ENCODE data around the gene ARHGAP6.

ARHGAP6 gene

GRCh38 chrX:11462648-11463047 is 203.1 kb downstream of the ARHGAP6 start:
- no peak overlapping the region for H3K27ac ChIP-seq
- ChIA-PET POLR2A (ENCODE audit: low non-redundant PET) (no interaction called here), CTCF (no interaction called here)
- DNase-seq (ENCODE audit: low spot score): no peak
- no peak for TF ChIP-seq CTCF (conservative IDR thresholded peaks at IDR 0.05; ENCODE audit: low read depth)

GRCh38 chrX:11462136-11462535 is 203.6 kb downstream of the ARHGAP6 start:
- POLR2A ChIA-PET (ENCODE audit: low non-redundant PET): no interaction called here

GRCh38 chrX:11461201-11462001 is 204.3 kb downstream of the ARHGAP6 start:
- DNase-seq (ENCODE audit: low spot score): no peak
- ChIA-PET CTCF (interaction anchor here (0.7 kb wide), 1 partner anchor 1590 kb away, joined by 3 read pairs; no protein-coding TSS in a partner anchor), POLR2A (ENCODE audit: low non-redundant PET) (no interaction called here)
- no peak overlapping the region for H3K27ac ChIP-seq
- no peak for TF ChIP-seq CTCF (conservative IDR thresholded peaks at IDR 0.05; ENCODE audit: low read depth)

More at GRCh38 chrX:11462136-11462535, 203.6 kb downstream of the ARHGAP6 start:
- no peak for DNase-seq (ENCODE audit: low spot score)
- CTCF ChIA-PET: no interaction called here
- TF ChIP-seq CTCF (conservative IDR thresholded peaks at IDR 0.05; ENCODE audit: low read depth): no peak
- H3K27ac ChIP-seq: no peak overlapping the region

- TF ChIP-seq CTCF (conservative IDR thresholded peaks at IDR 0.05; ENCODE audit: low read depth): no peak
- DNase-seq (ENCODE audit: low spot score): no peak
- CTCF ChIA-PET: no interaction called here
- H3K27ac ChIP-seq: no peak overlapping the region
- POLR2A ChIA-PET (ENCODE audit: low non-redundant PET): no interaction called here
Observed at GRCh38 chrX:11460347-11460746, 205.4 kb downstream of the ARHGAP6 start.

- ChIA-PET POLR2A (ENCODE audit: low non-redundant PET) (no interaction called here), CTCF (interaction anchor here (0.6 kb wide), 1 partner anchor 17 kb away, joined by 3 read pairs; no protein-coding TSS in a partner anchor)
Observed at GRCh38 chrX:11458170-11458569, 207.6 kb downstream of the ARHGAP6 start.

GRCh38 chrX:11451151-11451550 is 214.6 kb downstream of the ARHGAP6 start:
- no peak for DNase-seq (ENCODE audit: low spot score)
- no peak for TF ChIP-seq CTCF (conservative IDR thresholded peaks at IDR 0.05; ENCODE audit: low read depth)
- POLR2A ChIA-PET (ENCODE audit: low non-redundant PET): no interaction called here
- CTCF ChIA-PET: interaction anchor here (0.5 kb wide), 1 partner anchor 80 kb away, joined by 3 read pairs; no protein-coding TSS in a partner anchor
- H3K27ac ChIP-seq: no peak overlapping the region

More at GRCh38 chrX:11458170-11458569, 207.6 kb downstream of the ARHGAP6 start:
- no peak overlapping the region for H3K27ac ChIP-seq
- no peak for TF ChIP-seq CTCF (conservative IDR thresholded peaks at IDR 0.05; ENCODE audit: low read depth)
- DNase-seq (ENCODE audit: low spot score): no peak
